GM19043 (cell line): ENCODE results near the gene DDX49.
"Not testable (repeated sequence)": the region's sequence is repeated elsewhere in the genome, so short reads cannot be mapped to it uniquely, and the experiment has no call there.

Experiments used
- ATAC-seq: cut with Tn5 transposase; IDR thresholded peaks from one replicate; pipeline ENCODE4 v1.9.1; 2021; ENCODE audit warnings: low read depth; ENCODE audit not compliant: unreplicated experiment

The DDX49 gene

DNA sequence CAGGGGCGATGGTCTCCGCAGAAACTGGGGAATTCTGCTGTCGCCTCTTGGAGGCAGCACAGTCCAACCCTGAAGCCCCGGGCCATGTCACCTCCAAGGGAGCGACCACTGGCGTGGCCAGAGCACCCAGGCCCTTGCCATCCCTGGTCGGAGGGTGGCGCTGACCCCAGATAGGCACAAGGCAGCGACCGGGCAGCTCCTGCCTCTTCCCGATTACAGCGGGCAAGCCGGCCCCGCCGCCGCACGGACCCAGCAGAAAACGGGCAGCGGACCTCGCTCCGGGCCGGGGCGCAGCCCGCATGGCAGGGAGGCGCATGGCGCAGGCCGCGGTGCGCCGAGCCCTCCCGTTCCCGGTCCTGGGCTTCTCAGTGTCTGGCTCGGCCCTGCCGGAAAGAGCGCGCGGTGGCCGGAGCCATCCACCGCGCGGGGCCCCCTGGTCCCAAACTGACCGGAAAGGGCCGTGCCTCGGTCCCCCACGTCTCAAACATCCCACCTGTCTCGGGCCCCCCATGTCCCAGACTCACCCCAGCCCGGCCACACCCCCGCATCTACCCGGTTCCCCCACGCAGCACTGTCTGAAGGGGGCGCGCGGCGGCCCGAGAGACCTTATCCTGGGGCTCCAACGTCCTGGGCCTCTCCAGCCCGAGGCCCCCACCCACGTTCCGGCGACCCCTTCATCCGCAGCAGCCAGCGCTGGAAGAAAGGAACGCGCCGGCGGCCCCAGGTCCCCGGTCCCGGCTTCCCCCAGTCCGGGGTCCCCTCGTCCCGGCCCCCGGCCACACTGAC is 24.3 kb upstream of the DDX49 start:
- no peak for ATAC-seq

- ATAC-seq: no peak
These were observed 23.6 kb upstream of the DDX49 start, which contains the start of gene CERS1 for GRCh38 chr19:18895824-18896341. TSS of gene CERS1 (minus strand) at chr19:18896158. CDS start at chr19:18896072, 86 bp downstream.

DNA sequence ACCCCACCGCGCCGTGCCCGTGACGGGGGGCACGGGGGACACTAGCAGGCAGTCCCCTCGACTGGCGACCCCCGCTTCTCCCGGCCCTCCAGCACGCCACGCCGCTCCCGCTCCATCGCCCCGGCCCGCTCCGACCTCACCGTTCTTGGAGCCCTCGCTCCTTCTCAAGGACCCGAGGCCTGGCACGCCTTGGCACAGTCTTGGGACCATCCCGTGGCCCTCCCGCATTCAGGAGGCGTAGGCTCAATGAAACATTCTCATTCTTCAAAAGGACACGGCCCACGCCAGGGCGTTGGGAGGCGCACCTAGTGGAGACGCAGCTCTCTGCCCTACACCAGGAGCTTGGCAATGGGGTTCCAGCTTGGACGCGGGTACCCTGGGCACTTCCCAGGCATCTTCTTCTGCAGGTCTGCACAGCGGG is 23.1 kb upstream of the DDX49 start:
- no peak for ATAC-seq

DNA sequence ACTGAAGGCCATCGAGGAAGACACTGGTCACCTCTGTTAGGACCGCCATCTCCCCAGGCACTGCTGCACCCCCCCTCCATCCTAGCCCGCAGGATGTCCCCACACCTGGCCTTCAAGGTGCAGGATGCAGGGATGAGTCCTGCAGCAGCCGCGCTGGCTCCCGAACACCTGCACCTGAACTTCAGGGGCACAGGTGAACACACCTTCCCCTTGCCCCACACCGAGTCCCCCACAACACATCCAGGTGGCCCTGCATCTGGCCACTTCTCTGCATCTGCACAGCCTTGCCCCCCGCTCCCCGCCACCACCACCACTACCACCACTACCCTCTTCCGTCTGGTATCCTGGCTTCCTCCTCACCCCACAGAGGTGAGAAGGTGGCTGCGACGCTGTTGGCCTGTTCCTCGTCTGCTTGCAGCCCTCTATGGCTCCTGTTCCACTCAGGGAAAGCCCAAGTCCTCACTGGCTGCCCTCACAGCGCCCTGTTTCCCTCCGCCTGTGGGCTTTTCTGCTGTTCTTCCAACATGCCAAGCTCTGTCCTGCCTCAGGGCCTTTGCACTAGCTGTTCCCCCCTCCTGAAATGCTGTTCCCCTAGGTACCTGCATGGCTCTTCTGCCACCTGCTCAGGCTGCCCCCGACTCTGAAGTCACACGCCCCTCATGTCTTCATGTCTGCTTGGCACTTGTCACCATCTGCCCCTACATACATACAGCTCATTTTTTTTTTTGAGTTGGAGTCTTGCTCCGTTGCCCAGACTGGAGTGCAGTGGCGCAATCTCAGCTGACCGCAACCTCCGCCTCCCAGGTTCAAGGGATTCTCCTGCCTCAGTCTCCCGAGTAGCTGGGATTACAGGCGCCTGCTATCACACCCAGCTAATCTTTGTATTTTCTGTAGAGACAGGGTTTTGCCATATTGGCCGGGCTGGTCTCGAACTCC is 22.2 kb upstream of the DDX49 start:
- no peak for ATAC-seq

GRCh38 chr19:18898081-18898606 is 21.4 kb upstream of the DDX49 start:
- no peak for ATAC-seq

GRCh38 chr19:18898607-18899408 is 20.7 kb upstream of the DDX49 start:
- ATAC-seq: no peak

DNA sequence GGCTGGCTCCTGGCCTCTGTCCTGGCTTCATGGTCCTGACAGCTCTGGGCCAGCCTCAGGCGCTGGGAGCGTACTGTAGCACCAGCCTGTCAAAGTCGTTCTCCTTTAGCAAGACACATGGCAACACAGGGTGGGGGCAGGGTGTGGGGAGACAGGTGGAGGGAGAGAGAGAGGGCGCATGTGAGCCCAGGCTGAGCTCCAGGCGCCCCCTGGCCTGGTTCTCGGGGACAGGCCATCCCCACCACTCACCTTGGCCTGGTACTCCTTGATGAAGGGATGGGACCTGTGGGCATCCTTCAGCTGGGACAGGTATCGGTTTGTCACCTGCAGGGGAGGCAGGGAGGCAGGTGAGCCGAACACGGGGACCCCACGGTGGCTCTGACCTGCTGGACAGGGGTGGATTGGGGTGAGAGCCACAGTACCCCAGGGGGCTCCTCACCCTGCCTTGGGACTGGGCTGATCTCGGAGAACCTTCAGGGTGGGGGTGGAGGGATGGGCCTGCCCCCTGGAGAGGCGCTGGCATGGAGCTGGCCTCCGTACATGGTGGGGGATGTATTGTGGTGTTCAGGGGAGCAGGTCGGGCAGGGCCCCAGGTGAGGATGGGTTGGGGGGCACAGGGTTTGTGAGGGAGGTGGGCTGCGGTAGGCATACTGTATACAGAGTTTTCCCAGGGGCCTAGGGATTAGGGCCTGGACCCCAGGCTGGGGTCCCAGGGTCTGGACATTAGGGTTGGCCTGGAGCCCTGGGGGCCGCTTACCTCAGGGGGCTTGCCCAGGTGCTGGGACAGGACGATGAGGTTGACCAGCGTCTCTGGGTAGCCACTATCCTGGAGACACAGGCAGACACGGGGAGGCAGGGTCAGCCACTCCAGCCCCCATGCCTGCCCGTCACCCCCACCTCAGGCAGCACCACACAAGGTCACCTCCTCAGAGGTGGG is 19.6 kb upstream of the DDX49 start:
- no peak for ATAC-seq

DNA sequence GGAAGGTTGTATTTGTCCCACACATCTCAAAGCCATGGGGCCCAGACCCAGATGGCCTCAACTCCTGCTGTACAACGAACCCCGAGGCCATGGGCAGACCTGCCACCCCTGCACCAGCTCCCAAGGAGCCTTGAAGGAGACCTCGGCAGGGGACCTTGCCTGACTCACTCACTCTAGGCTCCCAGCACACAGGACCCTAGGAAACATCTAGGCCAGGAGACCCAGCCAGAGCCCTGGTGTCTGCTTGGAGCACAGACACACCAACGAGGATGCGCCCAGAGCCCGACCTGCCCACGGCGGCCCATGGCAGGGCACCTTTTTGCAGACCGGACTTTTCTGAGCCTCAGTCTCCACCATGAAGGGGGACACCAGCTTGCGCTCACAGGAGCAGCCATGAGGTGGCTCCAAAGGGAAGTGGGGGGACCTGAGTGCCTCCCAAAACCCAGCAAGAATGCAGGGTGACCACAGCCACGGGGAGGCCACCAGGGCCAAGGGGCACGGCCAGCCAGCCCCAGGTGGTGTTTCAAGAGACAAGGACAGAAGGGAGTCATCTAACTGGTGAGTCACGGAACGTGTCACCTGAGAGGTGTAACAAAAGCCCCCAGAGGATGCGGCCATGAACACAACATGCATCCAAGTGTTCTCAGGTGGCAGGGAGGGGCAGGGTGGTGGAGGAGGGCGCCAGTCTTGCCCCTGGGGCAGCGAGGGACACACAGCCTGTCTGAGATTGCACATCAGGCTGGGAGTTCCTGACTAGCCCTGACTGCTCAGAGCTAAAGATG is 18.6 kb upstream of the DDX49 start:
- no peak for ATAC-seq

DNA sequence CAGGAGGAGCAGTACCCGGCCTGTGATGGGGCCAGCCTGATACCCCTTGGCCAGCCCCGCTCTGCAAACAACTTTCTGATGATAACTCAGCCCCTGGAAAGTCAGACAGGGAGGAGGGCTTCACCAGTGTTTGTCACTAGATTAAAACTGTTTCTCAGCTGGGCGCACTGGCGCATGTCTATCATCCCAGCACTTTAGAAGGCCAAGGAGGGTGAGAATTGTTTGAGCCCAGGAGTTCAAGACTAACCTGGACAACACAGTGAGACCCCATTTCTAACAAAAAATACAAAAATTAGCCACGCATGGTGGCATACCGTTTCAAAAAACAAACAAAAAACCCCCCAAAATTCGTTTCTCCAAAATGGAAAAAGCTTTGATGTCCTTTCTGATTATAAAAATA is 18.0 kb upstream of the DDX49 start:
- no peak for ATAC-seq

DNA sequence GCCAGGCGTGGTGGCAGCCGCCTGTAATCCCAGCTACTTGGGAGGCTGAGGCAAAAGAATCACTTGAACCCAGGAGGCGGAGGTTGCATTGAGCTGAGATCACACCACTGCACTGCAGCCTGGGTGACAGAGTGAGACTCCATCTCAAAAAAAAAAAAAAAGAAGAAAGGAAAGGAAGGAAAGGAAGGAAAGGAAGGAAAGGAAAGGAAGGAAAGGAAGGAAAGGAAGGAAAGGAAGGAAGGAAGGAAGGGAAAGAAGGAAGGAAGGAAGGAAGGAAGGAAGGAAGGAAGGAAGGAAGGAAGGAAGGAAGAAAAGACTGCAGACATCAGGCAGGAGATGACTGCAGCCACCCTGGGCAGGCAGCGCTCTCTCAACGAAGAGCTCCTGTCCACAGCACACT is 17.0 kb upstream of the DDX49 start:
- not testable (repeated sequence) for ATAC-seq

- ATAC-seq: no peak
These were observed 16.1 kb upstream of the DDX49 start for GRCh38 chr19:18903156-18904037.

DNA sequence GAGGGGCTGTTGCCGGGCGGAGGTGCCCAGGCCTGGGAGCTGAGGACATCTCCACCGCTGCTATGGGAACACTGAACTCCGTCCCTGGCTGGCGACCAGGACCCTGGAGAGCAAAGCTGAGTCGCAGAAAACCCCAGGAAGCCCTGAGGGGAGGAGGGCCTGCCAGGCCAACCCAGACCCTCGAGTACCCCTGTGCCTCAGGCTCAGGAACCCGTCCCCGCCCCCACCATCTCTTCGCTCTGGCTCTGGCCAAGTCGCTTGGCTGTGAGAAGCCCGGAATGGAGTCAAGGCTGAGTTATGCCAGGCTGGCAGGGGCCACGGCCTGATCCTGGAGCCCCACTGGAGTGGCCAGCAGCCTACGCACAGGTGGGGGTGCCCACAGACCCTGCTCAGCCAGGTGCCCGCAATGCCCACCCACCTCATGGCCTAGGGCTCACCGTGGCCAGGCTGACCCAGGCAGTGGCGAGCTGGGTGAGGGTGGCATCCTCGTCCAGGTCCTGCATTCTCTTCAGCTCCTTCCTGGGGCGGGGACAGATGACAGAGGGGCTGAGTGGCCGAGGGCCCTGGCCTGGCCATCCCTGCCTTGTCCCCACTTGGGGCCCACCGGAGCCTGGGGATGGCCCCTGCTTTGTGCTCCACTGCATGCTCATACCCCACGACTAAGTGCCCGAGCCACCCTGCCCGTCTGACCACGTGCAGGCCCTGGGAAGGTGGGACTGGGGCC is 15.0 kb upstream of the DDX49 start:
- no peak for ATAC-seq

- ATAC-seq: no peak
These were observed 14.5 kb upstream of the DDX49 start for GRCh38 chr19:18905058-18905456.

GRCh38 chr19:18905513-18906236 is 13.8 kb upstream of the DDX49 start:
- ATAC-seq: no peak

GRCh38 chr19:18906605-18907519 is 12.7 kb upstream of the DDX49 start:
- ATAC-seq: no peak
